ENCODE data around the gene OR6N2. TPM values are rescaled to one million over a fixed set of nuclear protein-coding genes. Genes with fewer than 3 reads are reported as not detected.

Gene OR6N2
- total and polyA plus RNA-seq, 2 experiments from 2014 or later = not detected

- TF ChIP-seq ZNF462 (CRISPR knock-in tag; IDR thresholded peaks at IDR 0.05) = no peak
Observed at GRCh38 chr1:158806916-158807536, 26.0 kb upstream of the OR6N2 start (continued).

- H3K27me3 ChIP-seq (ENCODE audit: insufficient read depth) = no peaks in the 10 kb centered on the region
- peaks cover 2% of the 10 kb centered on the region for H3K27me3 Mint-ChIP-seq (ENCODE audit: insufficient read depth, low read depth, poor library complexity)
- H3K4me3 ChIP-seq = no peak overlapping the region
- no peaks in the 10 kb centered on the region for H3K79me2 ChIP-seq (replicated peaks; ENCODE audit: insufficient read depth)
- H3K36me3 Mint-ChIP-seq (ENCODE audit: low read depth) = no peaks in the 10 kb centered on the region
- no peak overlapping the region for H3K27ac Mint-ChIP-seq
- DNase-seq (ENCODE audit: low spot score) (no peak), ATAC-seq (no peak)
- no peak overlapping the region for H3K4me2 ChIP-seq
- no peaks in the 10 kb centered on the region for H3K9me2 ChIP-seq (ENCODE audit: insufficient read depth)
- no peaks in the 10 kb centered on the region for H4K20me1 ChIP-seq (replicated peaks; ENCODE audit: insufficient read depth)
- no peaks in the 10 kb centered on the region for H3K36me3 ChIP-seq (ENCODE audit: insufficient read depth)
- H2AFZ ChIP-seq = peak overlapping the region; percentile 16; the same call in 1 of the 2 replicates
- no peaks in the 10 kb centered on the region for H3F3A ChIP-seq (replicated peaks; ENCODE audit: low read depth)
- H3K4me1 ChIP-seq (ENCODE audit: insufficient read depth) = no peaks in the 10 kb centered on the region
- no peak overlapping the region for H3K4me3 Mint-ChIP-seq
- H3K9me3 Mint-ChIP-seq = no peaks in the 10 kb centered on the region
- no peak overlapping the region for H3K27ac ChIP-seq (ENCODE audit: low read depth)
- H3K4me1 Mint-ChIP-seq = no peaks in the 10 kb centered on the region
- TF ChIP-seq ETS1 (IDR thresholded peaks at IDR 0.05) (no peak), CREB1 (CRISPR knock-in tag; IDR thresholded peaks at IDR 0.05; ENCODE audit: low read depth) (no peak), STAT1 (IDR thresholded peaks at IDR 0.05; ENCODE audit: unreplicated experiment) (no peak), POLR2AphosphoS5 (IDR thresholded peaks at IDR 0.05; ENCODE audit: low read depth) (no peak), EZH2 (IDR thresholded peaks at IDR 0.05; ENCODE audit: low read depth, unreplicated experiment) (no peak), ZNF114 (CRISPR knock-in tag; IDR thresholded peaks at IDR 0.05) (no peak), EZH2phosphoT487 (IDR thresholded peaks at IDR 0.05; ENCODE audit: unreplicated experiment) (no peak), REST (IDR thresholded peaks at IDR 0.05; ENCODE audit: unreplicated experiment) (no peak), CTCF (conservative IDR thresholded peaks at IDR 0.05; ENCODE audit: low read depth in 2 of 2) (no peak), NANOG (IDR thresholded peaks at IDR 0.05; ENCODE audit: borderline replicate concordance) (no peak)
Observed at GRCh38 chr1:158803678-158804077, 22.7 kb upstream of the OR6N2 start.
